ENCODE data around the gene FBXO15. TPM values are rescaled to one million over a fixed set of nuclear protein-coding genes. Genes with fewer than 3 reads are reported as not detected.

FBXO15 gene
- total RNA-seq, 2 donors from 2014 or later, result 0.63 to 0.75 TPM

GRCh38 chr18:74062037-74062436, 85.6 kb downstream of the FBXO15 start:
- Mint-ChIP-seq H3K4me1 (peaks cover 2% of the 10 kb centered on the region), H3K27me3 (peaks cover 56% of the 10 kb centered on the region), H3K4me3 (no peak overlapping the region), H3K36me3 (ENCODE audit: low read depth) (no peaks in the 10 kb centered on the region), H3K27ac (no peak overlapping the region)
- ATAC-seq (no peak), DNase-seq (no peak)
- H3K9me3 ChIP-seq (ENCODE audit: control insufficient read depth, low read length, poor library complexity, severe bottlenecking), result no peaks in the 10 kb centered on the region

- H3K4me1 Mint-ChIP-seq, result peaks cover 2% of the 10 kb centered on the region
- ATAC-seq, result no peak
- DNase-seq, result no peak
- no peaks in the 10 kb centered on the region for H3K9me3 ChIP-seq (ENCODE audit: control insufficient read depth, low read length, poor library complexity, severe bottlenecking)
- H3K27ac Mint-ChIP-seq, result no peak overlapping the region
- H3K4me3 Mint-ChIP-seq, result no peak overlapping the region
- peaks cover 43% of the 10 kb centered on the region for H3K27me3 Mint-ChIP-seq
- no peaks in the 10 kb centered on the region for H3K36me3 Mint-ChIP-seq (ENCODE audit: low read depth)
Observed at GRCh38 chr18:74060579-74060978, 87.1 kb downstream of the FBXO15 start.

- no peaks in the 10 kb centered on the region for H3K4me1 Mint-ChIP-seq
- H3K27me3 Mint-ChIP-seq, result peaks cover 26% of the 10 kb centered on the region
- H3K36me3 Mint-ChIP-seq (ENCODE audit: low read depth), result no peaks in the 10 kb centered on the region
- ATAC-seq, result no peak
- no peaks in the 10 kb centered on the region for H3K9me3 ChIP-seq (ENCODE audit: control insufficient read depth, low read length, poor library complexity, severe bottlenecking)
- no peak overlapping the region for H3K27ac Mint-ChIP-seq
- H3K4me3 Mint-ChIP-seq, result no peak overlapping the region
- no peak for DNase-seq
Observed at GRCh38 chr18:74050807-74051206, 96.8 kb downstream of the FBXO15 start.

- Mint-ChIP-seq H3K27ac (no peak overlapping the region), H3K4me3 (no peak overlapping the region), H3K36me3 (ENCODE audit: low read depth) (no peaks in the 10 kb centered on the region), H3K4me1 (no peaks in the 10 kb centered on the region), H3K27me3 (peaks cover 16% of the 10 kb centered on the region)
- H3K9me3 ChIP-seq (ENCODE audit: control insufficient read depth, low read length, poor library complexity, severe bottlenecking), result no peaks in the 10 kb centered on the region
- ATAC-seq, result peak; percentile 57
- peak; percentile 13 to 34 (median 21) for DNase-seq
Observed at GRCh38 chr18:74040459-74041332, 106.9 kb downstream of the FBXO15 start.

GRCh38 chr18:74040008-74040407, 107.6 kb downstream of the FBXO15 start:
- no peaks in the 10 kb centered on the region for H3K9me3 ChIP-seq (ENCODE audit: control insufficient read depth, low read length, poor library complexity, severe bottlenecking)
- Mint-ChIP-seq H3K4me1 (no peaks in the 10 kb centered on the region), H3K4me3 (no peak overlapping the region), H3K27ac (no peak overlapping the region), H3K27me3 (peaks cover 23% of the 10 kb centered on the region), H3K36me3 (ENCODE audit: low read depth) (no peaks in the 10 kb centered on the region)
- DNase-seq, result no peak
- ATAC-seq, result no peak

- Mint-ChIP-seq H3K36me3 (ENCODE audit: low read depth) (peaks cover 2% of the 10 kb centered on the region), H3K27ac (no peak overlapping the region), H3K4me1 (no peaks in the 10 kb centered on the region), H3K27me3 (peaks cover 29% of the 10 kb centered on the region), H3K4me3 (no peak overlapping the region)
- H3K9me3 ChIP-seq (ENCODE audit: control insufficient read depth, low read length, poor library complexity, severe bottlenecking), result no peaks in the 10 kb centered on the region
- DNase-seq (no peak), ATAC-seq (no peak)
Observed at GRCh38 chr18:74029161-74029560, 118.5 kb downstream of the FBXO15 start.

Other genes starting within 250 kb of the FBXO15 start
- 10 to 100 TPM; 10.3 to 12.1 TPM for gene TIMM21, start 689 bp upstream of the FBXO15 start, total RNA-seq
- gene CYB5A, start 144.1 kb upstream of the FBXO15 start, total RNA-seq, result 10 to 100 TPM; 14.5 to 14.8 TPM
- not detected for gene C18orf63, start 168.0 kb upstream of the FBXO15 start, total RNA-seq